Measurements from ENCODE around the gene PRKCA.

PRKCA gene

GRCh38 chr17:66727634-66728570 lies 425.5 kb downstream of the PRKCA start:
- DNase-seq, result peak; percentile 39

GRCh38 chr17:66730461-66730923 lies 428.1 kb downstream of the PRKCA start:
- DNase-seq, result no peak

GRCh38 chr17:66733759-66734158 lies 431.3 kb downstream of the PRKCA start:
- no peak for DNase-seq

GRCh38 chr17:66734186-66734943 lies 432.0 kb downstream of the PRKCA start:
- DNase-seq, result no peak

GRCh38 chr17:66737524-66737923 lies 435.1 kb downstream of the PRKCA start:
- DNase-seq, result no peak

GRCh38 chr17:66738301-66738700 lies 435.9 kb downstream of the PRKCA start:
- no peak for DNase-seq

- no peak for DNase-seq
Measured at GRCh38 chr17:66739553-66739952, 437.1 kb downstream of the PRKCA start.

- DNase-seq, result no peak
Measured at GRCh38 chr17:66740226-66740625, 437.8 kb downstream of the PRKCA start.

GRCh38 chr17:66743511-66743910 lies 441.1 kb downstream of the PRKCA start:
- no peak for DNase-seq

GRCh38 chr17:66746736-66747135 lies 444.3 kb downstream of the PRKCA start:
- no peak for DNase-seq

- DNase-seq, result no peak
Measured at GRCh38 chr17:66747578-66748275, 445.3 kb downstream of the PRKCA start.

- DNase-seq, result no peak
Measured at GRCh38 chr17:66748578-66748977, 446.2 kb downstream of the PRKCA start.

GRCh38 chr17:66749217-66749832 lies 446.9 kb downstream of the PRKCA start:
- no peak for DNase-seq

- no peak for DNase-seq
Measured at GRCh38 chr17:66750116-66750515, 447.7 kb downstream of the PRKCA start.

- DNase-seq, result no peak
Measured at GRCh38 chr17:66750781-66751543, 448.5 kb downstream of the PRKCA start.

GRCh38 chr17:66751771-66752170 lies 449.4 kb downstream of the PRKCA start:
- no peak for DNase-seq

GRCh38 chr17:66752411-66752810 lies 450.0 kb downstream of the PRKCA start:
- DNase-seq, result no peak

- no peak for DNase-seq
Measured at GRCh38 chr17:66753126-66753920, 450.9 kb downstream of the PRKCA start.

GRCh38 chr17:66755101-66755943 lies 452.9 kb downstream of the PRKCA start:
- no peak for DNase-seq

- DNase-seq, result no peak
Measured at GRCh38 chr17:66755944-66756290, 453.5 kb downstream of the PRKCA start.

All from NCI-H526 treated with DMSO at 0.1 percent for 48 hours (cell line).